ENCODE measurements around the gene MED28.
A peak's percentile ranks its signal among the peaks of the same experiment; 100 is the strongest.

The MED28 gene

GRCh38 chr4:17630228-17630627, 15.8 kb downstream of the MED28 start:
- no peak for DNase-seq (ENCODE audit: low read depth)
- no peak for TF ChIP-seq CTCF (conservative IDR thresholded peaks at IDR 0.05; ENCODE audit: low read depth, low read length)
- no peak overlapping the region for H3K4me3 ChIP-seq (ENCODE audit: low read depth, low read length)

GRCh38 chr4:17633600-17633999, 19.2 kb downstream of the MED28 start:
- no peak for TF ChIP-seq CTCF (conservative IDR thresholded peaks at IDR 0.05; ENCODE audit: low read depth, low read length)
- no peak for DNase-seq (ENCODE audit: low read depth)
- no peak overlapping the region for H3K4me3 ChIP-seq (ENCODE audit: low read depth, low read length)

GRCh38 chr4:17635056-17635455, 20.6 kb downstream of the MED28 start:
- TF ChIP-seq CTCF (conservative IDR thresholded peaks at IDR 0.05; ENCODE audit: low read depth, low read length), result no peak
- DNase-seq (ENCODE audit: low read depth), result no peak
- no peak overlapping the region for H3K4me3 ChIP-seq (ENCODE audit: low read depth, low read length)

- TF ChIP-seq CTCF (conservative IDR thresholded peaks at IDR 0.05; ENCODE audit: low read depth, low read length), result no peak
- DNase-seq (ENCODE audit: low read depth), result no peak
- H3K4me3 ChIP-seq (ENCODE audit: low read depth, low read length), result no peak overlapping the region
Observed at GRCh38 chr4:17636341-17636695, 21.9 kb downstream of the MED28 start.

GRCh38 chr4:17636696-17637622, 22.5 kb downstream of the MED28 start:
- peak; percentile 84 for DNase-seq (ENCODE audit: low read depth)
- H3K4me3 ChIP-seq (ENCODE audit: low read depth, low read length), result no peak overlapping the region
- peak; percentile 91 for TF ChIP-seq CTCF (conservative IDR thresholded peaks at IDR 0.05; ENCODE audit: low read depth, low read length)

GRCh38 chr4:17639136-17639535, 24.7 kb downstream of the MED28 start:
- H3K4me3 ChIP-seq (ENCODE audit: low read depth, low read length), result no peak overlapping the region
- no peak for DNase-seq (ENCODE audit: low read depth)
- no peak for TF ChIP-seq CTCF (conservative IDR thresholded peaks at IDR 0.05; ENCODE audit: low read depth, low read length)

- no peak overlapping the region for H3K4me3 ChIP-seq (ENCODE audit: low read depth, low read length)
- no peak for TF ChIP-seq CTCF (conservative IDR thresholded peaks at IDR 0.05; ENCODE audit: low read depth, low read length)
- no peak for DNase-seq (ENCODE audit: low read depth)
Observed at GRCh38 chr4:17642398-17642783, 27.9 kb downstream of the MED28 start.
